ENCODE measurements around the gene VPS18.

The VPS18 gene

GRCh38 chr15:40936709-40937666 is 42.7 kb downstream of the VPS18 start:
- no peak for DNase-seq (ENCODE audit: low read depth)

DNA sequence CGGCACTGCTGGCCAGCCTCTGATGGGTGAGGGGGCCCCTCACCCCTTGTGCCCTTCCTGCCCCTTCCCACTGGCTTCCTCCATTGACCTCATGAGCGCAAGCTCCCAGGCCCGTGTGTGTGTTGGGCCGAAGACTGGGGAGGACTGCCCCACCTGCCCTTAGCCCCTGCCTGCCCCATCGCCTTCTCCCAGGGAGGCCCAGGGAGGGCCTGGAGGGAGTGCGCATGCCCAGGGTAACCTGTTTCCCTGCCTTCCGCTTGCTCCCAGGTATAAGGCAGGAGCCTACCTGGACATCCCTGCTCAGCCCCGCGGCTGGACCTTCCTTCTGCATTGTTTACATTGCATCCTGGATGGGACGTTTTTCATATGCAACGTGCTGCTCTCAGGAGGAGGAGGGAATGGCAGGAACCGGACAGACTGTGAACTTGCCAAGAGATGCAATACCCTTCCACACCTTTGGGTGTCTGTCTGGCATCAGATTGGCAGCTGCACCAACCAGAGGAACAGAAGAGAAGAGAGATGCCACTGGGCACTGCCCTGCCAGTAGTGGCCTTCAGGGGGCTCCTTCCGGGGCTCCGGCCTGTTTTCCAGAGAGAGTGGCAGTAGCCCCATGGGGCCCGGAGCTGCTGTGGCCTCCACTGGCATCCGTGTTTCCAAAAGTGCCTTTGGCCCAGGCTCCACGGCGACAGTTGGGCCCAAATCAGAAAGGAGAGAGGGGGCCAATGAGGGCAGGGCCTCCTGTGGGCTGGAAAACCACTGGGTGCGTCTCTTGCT is 43.7 kb downstream of the VPS18 start:
- DNase-seq (ENCODE audit: low read depth) = no peak

DNA sequence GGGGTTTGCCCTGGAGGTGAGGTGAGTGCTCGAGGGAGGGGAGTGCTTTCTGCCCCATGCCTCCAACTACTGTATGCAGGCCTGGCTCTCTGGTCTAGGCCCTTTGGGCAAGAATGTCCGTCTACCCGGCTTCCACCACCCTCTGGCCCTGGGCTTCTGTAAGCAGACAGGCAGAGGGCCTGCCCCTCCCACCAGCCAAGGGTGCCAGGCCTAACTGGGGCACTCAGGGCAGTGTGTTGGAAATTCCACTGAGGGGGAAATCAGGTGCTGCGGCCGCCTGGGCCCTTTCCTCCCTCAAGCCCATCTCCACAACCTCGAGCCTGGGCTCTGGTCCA is 44.3 kb downstream of the VPS18 start:
- no peak for DNase-seq (ENCODE audit: low read depth)

DNA sequence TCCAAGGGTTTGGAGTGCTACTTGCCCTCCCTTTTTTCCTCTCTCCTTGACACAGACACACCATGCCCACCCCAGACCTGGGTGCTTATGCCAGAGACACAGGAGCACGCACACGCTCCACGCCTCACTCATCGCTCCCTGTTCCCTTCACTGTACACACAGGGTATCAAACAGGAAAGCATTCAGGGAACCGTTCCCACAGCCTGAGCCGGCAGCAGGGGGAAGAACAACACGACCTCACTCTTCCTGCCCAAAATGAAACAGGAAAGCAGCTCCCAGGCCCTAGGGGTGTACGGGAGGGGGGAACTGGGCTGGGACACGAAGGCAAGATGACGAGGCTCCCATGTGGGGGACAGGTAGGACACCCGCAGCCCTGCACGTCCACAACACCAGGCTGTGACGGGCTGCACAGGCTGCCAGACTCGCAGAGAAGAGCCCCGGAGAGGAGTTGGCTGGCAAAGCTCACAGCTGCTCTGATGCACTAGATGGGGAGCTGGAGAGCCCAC is 46.1 kb downstream of the VPS18 start:
- DNase-seq (ENCODE audit: low read depth) = no peak

- DNase-seq (ENCODE audit: low read depth) = no peak
These were observed 46.8 kb downstream of the VPS18 start for GRCh38 chr15:40941068-40941527.

DNA sequence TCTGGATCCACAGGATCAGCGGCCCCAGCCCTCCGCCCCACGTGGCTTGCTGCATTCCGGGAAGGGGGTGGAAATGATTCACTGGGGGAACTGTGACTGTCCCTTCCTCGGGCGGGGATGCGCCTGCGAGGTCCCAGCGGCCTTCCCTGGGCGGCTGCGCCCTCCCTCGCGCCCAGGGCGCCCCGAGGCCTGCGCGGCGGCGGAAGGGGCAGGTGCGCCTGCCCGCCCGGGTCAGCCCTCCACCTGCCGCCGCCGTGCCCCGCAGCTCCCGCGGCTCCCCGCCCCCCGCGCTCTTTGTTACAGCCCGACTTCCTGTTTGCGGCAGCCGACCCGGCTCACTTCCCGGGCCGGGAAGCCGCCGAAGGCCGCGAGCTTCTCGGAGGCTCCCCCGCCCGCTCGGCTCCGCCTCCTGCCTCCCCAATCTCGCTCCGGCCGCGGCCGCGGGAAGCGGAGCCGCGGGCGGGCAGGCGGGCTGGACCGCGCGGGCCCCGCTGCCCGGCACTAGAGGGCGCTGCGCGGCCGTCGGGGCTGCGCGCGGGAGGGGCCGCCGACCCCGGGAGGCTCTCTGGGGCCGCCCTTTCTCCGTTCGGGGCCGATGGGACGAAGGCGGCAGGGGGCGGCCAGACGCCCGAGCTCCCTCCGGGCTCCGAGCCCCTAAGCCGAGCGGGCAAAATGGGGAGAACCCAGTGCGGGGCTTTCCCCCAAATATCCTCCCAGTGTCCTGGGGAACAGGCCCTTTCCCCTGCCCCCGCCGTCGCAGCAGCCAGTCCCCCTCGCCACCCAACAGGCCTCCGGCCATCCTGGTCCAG is 47.5 kb downstream of the VPS18 start:
- DNase-seq (ENCODE audit: low read depth) = peak; percentile 28

DNA sequence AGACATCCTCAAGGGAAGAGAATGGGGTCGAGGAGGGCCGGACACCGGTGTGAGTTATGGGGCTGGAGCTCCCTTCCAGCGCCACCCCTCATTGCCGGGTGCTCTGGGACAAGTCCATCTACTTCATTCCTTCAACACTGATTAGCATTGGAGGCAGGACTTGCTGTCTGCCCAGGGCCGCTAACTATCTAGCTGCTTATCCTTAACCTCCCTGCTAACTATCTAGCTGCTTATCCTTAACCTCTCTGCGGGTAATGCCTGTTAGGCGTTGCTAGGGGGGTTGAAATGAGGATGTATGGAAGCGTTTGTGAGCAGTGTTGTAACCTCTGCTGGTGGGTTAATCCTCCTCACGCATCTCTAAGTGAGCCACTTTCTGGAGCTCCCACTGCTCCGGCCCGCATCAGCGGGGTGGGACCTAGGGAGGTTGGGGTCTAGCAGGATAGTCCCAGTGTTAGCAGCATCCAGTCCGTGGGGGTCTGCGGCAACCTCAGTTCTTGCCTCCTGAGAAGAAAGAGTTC is 48.1 kb downstream of the VPS18 start:
- DNase-seq (ENCODE audit: low read depth) = no peak

GRCh38 chr15:40942878-40943277 is 48.6 kb downstream of the VPS18 start:
- no peak for DNase-seq (ENCODE audit: low read depth)

DNA sequence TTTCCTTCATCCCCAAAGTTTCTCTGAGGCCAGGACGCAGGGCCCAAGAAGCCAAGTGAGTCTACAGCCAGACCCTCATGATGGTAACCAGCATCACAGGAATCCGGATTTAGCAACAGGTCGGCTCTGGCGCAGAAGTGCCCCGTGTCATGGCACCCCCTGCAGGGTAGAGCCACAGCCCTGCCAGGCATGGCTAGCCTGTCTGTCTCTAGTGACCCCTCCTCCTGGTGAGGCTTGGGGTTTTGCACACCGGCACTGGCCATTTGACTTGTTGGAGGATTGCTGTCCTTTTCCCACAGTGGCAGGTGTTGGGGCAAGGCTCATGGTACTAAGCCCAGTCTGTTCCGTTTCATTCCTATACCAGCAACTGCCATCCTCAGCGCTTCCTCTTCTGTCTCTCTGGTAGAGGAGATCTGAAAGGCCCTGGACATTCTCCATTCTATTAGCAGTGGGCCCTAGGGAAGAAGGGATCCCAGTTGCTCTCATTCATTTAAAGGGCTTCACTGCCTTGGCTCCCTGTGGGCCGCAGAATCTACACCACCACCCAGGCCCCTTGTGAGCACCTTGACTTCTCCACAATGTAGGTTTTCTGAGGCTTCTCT is 49.6 kb downstream of the VPS18 start:
- DNase-seq (ENCODE audit: low read depth) = no peak

GRCh38 chr15:40944510-40945296 is 50.5 kb downstream of the VPS18 start:
- DNase-seq (ENCODE audit: low read depth) = no peak

DNA sequence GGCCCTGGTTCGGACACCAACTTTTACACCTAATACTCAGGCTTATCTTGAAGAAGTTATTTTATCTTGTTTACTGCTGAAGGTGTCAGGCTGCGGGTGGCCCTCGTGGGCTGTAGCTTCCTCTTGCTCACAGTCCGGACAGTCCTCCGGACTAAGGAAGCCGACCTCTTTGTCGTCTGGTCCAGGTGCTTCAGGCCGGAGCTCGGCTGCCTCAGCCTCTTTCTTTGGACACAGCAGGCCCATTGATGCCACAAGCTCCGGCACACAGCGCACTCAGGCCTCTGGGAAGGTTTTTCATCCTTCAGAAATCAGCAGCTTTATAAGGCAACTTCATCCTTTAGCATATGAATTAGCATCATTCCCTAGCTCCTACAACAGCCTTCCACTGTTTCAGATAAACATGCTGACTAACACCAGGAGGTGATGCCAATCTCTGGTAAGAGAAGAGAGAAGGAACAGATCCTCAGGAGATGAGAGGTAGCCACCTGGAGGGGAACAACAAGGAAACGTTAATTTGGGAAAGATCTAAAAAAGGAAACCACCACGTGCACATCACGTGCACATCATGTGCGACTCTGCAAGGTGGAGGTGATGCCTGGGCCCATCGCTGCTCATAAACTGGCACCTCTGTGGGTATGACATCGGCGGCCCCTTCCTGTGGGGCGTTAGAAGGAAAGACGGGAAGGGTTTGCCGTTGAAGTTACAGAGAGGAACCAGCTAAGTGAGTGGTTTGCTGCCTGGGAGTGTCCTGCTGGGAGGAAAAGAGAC is 54.6 kb downstream of the VPS18 start:
- no peak for DNase-seq (ENCODE audit: low read depth)

DNA sequence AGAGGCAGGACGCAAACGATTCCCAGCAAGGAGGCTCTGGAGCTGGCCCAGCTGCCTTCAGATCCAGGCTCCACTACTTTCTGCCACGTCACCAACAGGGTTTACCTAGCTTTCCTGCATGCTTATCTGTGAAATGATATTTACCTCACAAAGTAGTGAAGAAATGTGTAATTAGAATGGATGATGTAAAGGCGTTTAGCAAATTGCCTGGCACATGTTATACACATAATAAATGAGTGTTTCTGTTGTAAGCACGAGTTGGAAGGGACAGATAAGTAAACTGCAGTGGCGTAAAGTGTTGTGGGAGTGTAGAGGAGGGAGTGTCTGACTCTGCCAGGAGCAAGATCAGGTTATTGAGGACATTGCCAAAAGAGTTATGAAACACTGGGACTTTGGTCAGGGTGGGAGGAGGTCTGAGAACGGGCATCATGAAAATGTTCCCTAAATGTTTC is 55.5 kb downstream of the VPS18 start:
- no peak for DNase-seq (ENCODE audit: low read depth)

DNA sequence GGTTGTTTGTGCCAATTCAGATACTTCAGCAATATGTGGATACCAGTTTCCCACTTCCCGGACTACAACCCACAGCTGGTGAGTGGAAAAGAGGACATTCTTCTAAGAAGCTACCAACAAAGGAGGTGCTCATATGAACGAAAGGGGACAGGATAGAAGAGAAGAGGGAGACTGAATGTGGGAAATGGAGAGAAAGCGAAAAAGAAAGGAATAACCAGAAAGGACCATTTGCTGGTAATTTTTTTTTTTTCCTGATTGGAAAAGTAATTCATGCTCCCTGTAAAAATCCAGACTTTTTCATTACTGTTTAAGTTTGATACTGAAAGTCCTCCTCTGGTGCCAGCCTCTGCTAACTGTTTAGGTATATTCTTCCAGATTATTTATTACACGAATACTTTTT is 57.5 kb downstream of the VPS18 start:
- no peak for DNase-seq (ENCODE audit: low read depth)

DNA sequence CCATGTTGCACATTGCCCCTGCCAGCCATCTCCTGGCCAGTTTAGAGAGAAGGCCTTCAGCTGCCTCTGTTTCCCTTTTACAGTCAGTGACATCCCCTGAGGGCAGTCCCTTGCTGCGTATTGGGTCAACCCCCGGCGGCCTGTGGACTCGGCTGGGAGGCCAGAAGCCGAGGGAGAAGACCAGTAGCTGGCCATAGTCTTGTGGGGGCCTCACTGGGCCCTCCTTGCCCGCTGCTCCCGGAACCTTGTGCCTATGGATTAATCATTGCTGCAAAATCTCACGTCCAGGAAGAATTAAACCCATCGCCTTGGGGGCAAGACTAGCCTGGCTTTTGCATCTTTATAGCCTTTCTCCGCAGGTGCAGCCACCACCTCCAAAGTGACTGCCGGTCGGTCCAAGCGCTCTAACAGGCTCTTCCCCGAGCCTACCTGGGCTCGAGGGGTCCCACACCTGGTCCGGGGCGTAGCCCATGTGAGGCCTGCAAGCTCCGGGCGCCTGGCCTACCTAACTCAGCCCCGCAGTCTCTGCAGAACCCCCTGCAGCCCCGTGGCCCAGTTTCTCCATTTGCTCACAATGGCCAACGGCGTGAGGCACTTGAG is 58.2 kb downstream of the VPS18 start:
- DNase-seq (ENCODE audit: low read depth) = no peak

DNA sequence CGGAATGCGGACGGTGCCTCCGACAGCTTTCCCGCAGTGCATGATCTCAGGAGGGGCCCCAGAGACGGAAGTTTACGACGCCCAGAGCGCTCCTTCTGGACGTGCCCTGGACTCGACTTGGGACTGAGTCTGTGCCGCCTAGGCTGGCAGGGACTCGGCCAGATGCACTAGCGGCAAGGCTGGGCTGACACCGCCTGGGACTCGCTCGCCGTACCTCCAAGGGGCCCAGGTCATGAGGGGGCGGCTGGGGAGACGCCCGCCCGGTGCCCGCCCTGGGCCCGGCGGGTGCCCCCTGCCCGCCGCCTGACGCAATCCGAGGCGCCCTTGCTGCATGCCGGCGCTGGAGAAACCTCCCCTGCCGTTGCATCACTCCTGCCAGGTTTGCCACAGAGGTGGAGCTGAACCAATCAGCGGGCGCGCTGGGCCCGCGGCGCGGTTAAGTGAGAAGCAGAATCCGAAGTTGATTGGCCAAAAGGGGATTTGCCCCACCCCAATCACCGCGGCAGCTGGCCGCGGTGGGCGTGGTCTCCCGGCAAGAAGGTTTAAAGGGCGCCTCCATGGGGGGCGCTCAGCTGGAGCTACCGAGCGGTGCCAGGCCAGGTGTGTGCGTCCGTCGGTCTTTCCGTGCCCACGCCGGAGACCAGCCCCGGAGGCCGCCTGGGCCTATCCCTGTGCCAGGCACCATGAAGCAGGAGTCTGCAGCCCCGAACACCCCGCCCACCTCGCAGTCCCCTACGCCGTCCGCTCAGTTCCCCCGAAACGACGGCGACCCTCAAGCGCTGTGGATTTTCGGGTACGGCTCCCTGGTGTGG is 58.9 kb downstream of the VPS18 start, which contains the start of gene CHAC1:
Gene CHAC1, plus strand, starts transcription at position 571 of the 812 bp plus-strand sequence. Its CDS starts 113 bp downstream, at position 684.
- DNase-seq (ENCODE audit: low read depth) = peak; percentile 98

Data from fibroblast of the conjunctiva (primary cell).